ENCODE measurements around the gene TMEM108. TPM values are rescaled to one million over a fixed set of nuclear protein-coding genes. Genes with fewer than 3 reads are reported as not detected.

TMEM108 gene
- total and polyA plus RNA-seq, 2 donors (not counting 1 experiment from before 2014, with no cell fraction given) = 0.10 to 0.17 TPM

GRCh38 chr3:133125171-133125570 lies 87.0 kb downstream of the TMEM108 start:
- Histone ChIP-seq H2AFZ (ENCODE audit: low read length) (no peak overlapping the region), H3K36me3 (ENCODE audit: control insufficient read depth, insufficient read depth, low read length) (no peaks in the 10 kb centered on the region), H3K4me2 (ENCODE audit: extremely low read depth, insufficient read depth, low read length) (no peak overlapping the region), H3K9ac (ENCODE audit: insufficient read depth, low read length) (no peak overlapping the region), H3K79me2 (ENCODE audit: control insufficient read depth, insufficient read depth, low read length) (no peaks in the 10 kb centered on the region), H3K9me3 (ENCODE audit: control insufficient read depth, insufficient read depth, low read depth, low read length) (no peaks in the 10 kb centered on the region), H3K4me1 (ENCODE audit: control insufficient read depth, extremely low read depth, insufficient read depth, low read length) (no peaks in the 10 kb centered on the region), H3K27me3 (ENCODE audit: control insufficient read depth, insufficient read depth, low read length) (no peaks in the 10 kb centered on the region), H3K4me3 (replicated peaks in 1 of 4; ENCODE audit: control extremely low read depth in 1 of 4, insufficient read depth in 1 of 4, low read depth in 3 of 4, low read length in 4 of 4) (no peak overlapping the region), H3K27ac (ENCODE audit: insufficient read depth, low read length) (no peak overlapping the region), H4K20me1 (ENCODE audit: control insufficient read depth, extremely low read depth, insufficient read depth, low read length) (no peaks in the 10 kb centered on the region)
- TF ChIP-seq, protein P1, sequence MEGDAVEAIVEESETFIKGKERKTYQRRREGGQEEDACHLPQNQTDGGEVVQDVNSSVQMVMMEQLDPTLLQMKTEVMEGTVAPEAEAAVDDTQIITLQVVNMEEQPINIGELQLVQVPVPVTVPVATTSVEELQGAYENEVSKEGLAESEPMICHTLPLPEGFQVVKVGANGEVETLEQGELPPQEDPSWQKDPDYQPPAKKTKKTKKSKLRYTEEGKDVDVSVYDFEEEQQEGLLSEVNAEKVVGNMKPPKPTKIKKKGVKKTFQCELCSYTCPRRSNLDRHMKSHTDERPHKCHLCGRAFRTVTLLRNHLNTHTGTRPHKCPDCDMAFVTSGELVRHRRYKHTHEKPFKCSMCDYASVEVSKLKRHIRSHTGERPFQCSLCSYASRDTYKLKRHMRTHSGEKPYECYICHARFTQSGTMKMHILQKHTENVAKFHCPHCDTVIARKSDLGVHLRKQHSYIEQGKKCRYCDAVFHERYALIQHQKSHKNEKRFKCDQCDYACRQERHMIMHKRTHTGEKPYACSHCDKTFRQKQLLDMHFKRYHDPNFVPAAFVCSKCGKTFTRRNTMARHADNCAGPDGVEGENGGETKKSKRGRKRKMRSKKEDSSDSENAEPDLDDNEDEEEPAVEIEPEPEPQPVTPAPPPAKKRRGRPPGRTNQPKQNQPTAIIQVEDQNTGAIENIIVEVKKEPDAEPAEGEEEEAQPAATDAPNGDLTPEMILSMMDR (conservative IDR thresholded peaks at IDR 0.05 in 1 of 2, IDR thresholded peaks at IDR 0.05 in 1 of 2; ENCODE audit: low read depth in 1 of 2, low read length in 2 of 2) = no peak
- no peak for TF ChIP-seq EZH2 (IDR thresholded peaks at IDR 0.05; ENCODE audit: low read length, missing control alignments)
- DNase-seq (ENCODE audit: low read depth in 2 of 2) = no peak

GRCh38 chr3:133125802-133126201 lies 87.6 kb downstream of the TMEM108 start:
- Histone ChIP-seq H3K4me3 (replicated peaks in 1 of 4; ENCODE audit: control extremely low read depth in 1 of 4, insufficient read depth in 1 of 4, low read depth in 3 of 4, low read length in 4 of 4) (no peak overlapping the region), H3K4me2 (ENCODE audit: extremely low read depth, insufficient read depth, low read length) (no peak overlapping the region), H3K36me3 (ENCODE audit: control insufficient read depth, insufficient read depth, low read length) (no peaks in the 10 kb centered on the region), H3K79me2 (ENCODE audit: control insufficient read depth, insufficient read depth, low read length) (no peaks in the 10 kb centered on the region), H3K27ac (ENCODE audit: insufficient read depth, low read length) (no peak overlapping the region), H3K9me3 (ENCODE audit: control insufficient read depth, insufficient read depth, low read depth, low read length) (no peaks in the 10 kb centered on the region), H3K4me1 (ENCODE audit: control insufficient read depth, extremely low read depth, insufficient read depth, low read length) (no peaks in the 10 kb centered on the region), H2AFZ (ENCODE audit: low read length) (no peak overlapping the region), H4K20me1 (ENCODE audit: control insufficient read depth, extremely low read depth, insufficient read depth, low read length) (no peaks in the 10 kb centered on the region), H3K27me3 (ENCODE audit: control insufficient read depth, insufficient read depth, low read length) (no peaks in the 10 kb centered on the region), H3K9ac (ENCODE audit: insufficient read depth, low read length) (no peak overlapping the region)
- TF ChIP-seq EZH2 (IDR thresholded peaks at IDR 0.05; ENCODE audit: low read length, missing control alignments) = no peak
- TF ChIP-seq, protein P1 (conservative IDR thresholded peaks at IDR 0.05 in 1 of 2, IDR thresholded peaks at IDR 0.05 in 1 of 2; ENCODE audit: low read depth in 1 of 2, low read length in 2 of 2) = no peak
- no peak for DNase-seq (ENCODE audit: low read depth in 2 of 2)

- Histone ChIP-seq H3K27ac (ENCODE audit: insufficient read depth, low read length) (no peak overlapping the region), H3K9me3 (ENCODE audit: control insufficient read depth, insufficient read depth, low read depth, low read length) (no peaks in the 10 kb centered on the region)
- no peak for DNase-seq (ENCODE audit: low read depth in 2 of 2)
These were observed 89.2 kb downstream of the TMEM108 start for GRCh38 chr3:133127381-133127780.

More at GRCh38 chr3:133127381-133127780, 89.2 kb downstream of the TMEM108 start:
- H3K9ac ChIP-seq (ENCODE audit: insufficient read depth, low read length) = no peak overlapping the region
- no peaks in the 10 kb centered on the region for H3K4me1 ChIP-seq (ENCODE audit: control insufficient read depth, extremely low read depth, insufficient read depth, low read length)
- no peak overlapping the region for H2AFZ ChIP-seq (ENCODE audit: low read length)
- no peaks in the 10 kb centered on the region for H3K27me3 ChIP-seq (ENCODE audit: control insufficient read depth, insufficient read depth, low read length)
- H3K4me2 ChIP-seq (ENCODE audit: extremely low read depth, insufficient read depth, low read length) = no peak overlapping the region
- no peaks in the 10 kb centered on the region for H3K36me3 ChIP-seq (ENCODE audit: control insufficient read depth, insufficient read depth, low read length)
- no peaks in the 10 kb centered on the region for H4K20me1 ChIP-seq (ENCODE audit: control insufficient read depth, extremely low read depth, insufficient read depth, low read length)
- TF ChIP-seq, protein P1 (conservative IDR thresholded peaks at IDR 0.05 in 1 of 2, IDR thresholded peaks at IDR 0.05 in 1 of 2; ENCODE audit: low read depth in 1 of 2, low read length in 2 of 2) = no peak
- no peak for TF ChIP-seq EZH2 (IDR thresholded peaks at IDR 0.05; ENCODE audit: low read length, missing control alignments)
- no peaks in the 10 kb centered on the region for H3K79me2 ChIP-seq (ENCODE audit: control insufficient read depth, insufficient read depth, low read length)
- H3K4me3 ChIP-seq (replicated peaks in 1 of 4; ENCODE audit: control extremely low read depth in 1 of 4, insufficient read depth in 1 of 4, low read depth in 3 of 4, low read length in 4 of 4) = no peak overlapping the region
